HS-5 (cell line): Measurements from ENCODE around the gene VSTM2L.

Experiments used
- DNase-seq: peaks from one replicate; pipeline ENCODE4 v3.0.0-alpha.2; 2012; ENCODE audit warnings: low read depth

The VSTM2L gene

GRCh38 chr20:37969949-37970855, 67.3 kb downstream of the VSTM2L start:
- DNase-seq, result no peak

GRCh38 chr20:37970856-37971245, 67.9 kb downstream of the VSTM2L start:
- no peak for DNase-seq

GRCh38 chr20:37971561-37972127, 68.7 kb downstream of the VSTM2L start:
- no peak for DNase-seq

- DNase-seq, result no peak
These were observed 69.5 kb downstream of the VSTM2L start for GRCh38 chr20:37972256-37973058.

GRCh38 chr20:37973059-37973910, 70.4 kb downstream of the VSTM2L start:
- no peak for DNase-seq

- DNase-seq, result no peak
These were observed 74.0 kb downstream of the VSTM2L start for GRCh38 chr20:37976887-37977286.

GRCh38 chr20:37977338-37977737, 74.4 kb downstream of the VSTM2L start:
- no peak for DNase-seq

GRCh38 chr20:37977786-37978185, 74.9 kb downstream of the VSTM2L start:
- no peak for DNase-seq

GRCh38 chr20:37979021-37979985, 76.4 kb downstream of the VSTM2L start:
- DNase-seq, result no peak

GRCh38 chr20:37980383-37980782, 77.5 kb downstream of the VSTM2L start:
- DNase-seq, result no peak

- DNase-seq, result no peak
These were observed 77.9 kb downstream of the VSTM2L start for GRCh38 chr20:37980876-37981275.

GRCh38 chr20:37981568-37981967, 78.6 kb downstream of the VSTM2L start:
- DNase-seq, result no peak

- no peak for DNase-seq
These were observed 80.4 kb downstream of the VSTM2L start for GRCh38 chr20:37983286-37983685.

GRCh38 chr20:37984018-37984785, 81.3 kb downstream of the VSTM2L start:
- DNase-seq, result no peak

GRCh38 chr20:37986044-37986858, 83.3 kb downstream of the VSTM2L start:
- no peak for DNase-seq

- DNase-seq, result no peak
These were observed 84.1 kb downstream of the VSTM2L start for GRCh38 chr20:37986873-37987601.

- DNase-seq, result no peak
These were observed 84.8 kb downstream of the VSTM2L start for GRCh38 chr20:37987602-37988290.
